GM23338 (cell line): ENCODE data around the gene HES7. TPM values are rescaled to one million over a fixed set of nuclear protein-coding genes. Genes with fewer than 3 reads are reported as not detected.
A peak's percentile ranks its signal among the peaks of the same experiment; 100 is the strongest.

ENCODE experiments used
- ATAC-seq: fragments of 200-7000 bp; cut with Tn5 transposase; 3 replicates; pipeline ENCODE4 v1.9.1; 2020
- DNase-seq: peaks from one replicate; pipeline ENCODE4 v3.0.0-alpha.2; 2015; ENCODE audit warnings: low spot score
- H2AFZ ChIP-seq: fragments of 200-600 bp; sonication (generic); 2 replicates; pipeline ENCODE4 v1.8.0; 2016; ENCODE audit warnings: antibody characterized with exemption, mild to moderate bottlenecking, moderate library complexity
- H3F3A ChIP-seq: fragments of 200-600 bp; sonication (generic); replicated peaks from 2 replicates; pipeline ENCODE4 v1.8.0; 2017; ENCODE audit warnings: antibody characterized with exemption, mixed run types, low read depth
- H3K27ac ChIP-seq: fragments of 200-600 bp; sonication (generic); 2 replicates; pipeline ENCODE4 v1.6.1; 2016; ENCODE audit warnings: low read depth
- H3K27me3 ChIP-seq: fragments of 200-600 bp; sonication (generic); 2 replicates; pipeline ENCODE4 v1.8.0; 2016; ENCODE audit warnings: mild to moderate bottlenecking, mixed run types, moderate library complexity; ENCODE audit not compliant: insufficient read depth
- H3K36me3 ChIP-seq: fragments of 200-600 bp; sonication (generic); 2 replicates; pipeline ENCODE4 v1.8.0; 2016; ENCODE audit warnings: mild to moderate bottlenecking; ENCODE audit not compliant: insufficient read depth
- H3K4me1 ChIP-seq: fragments of 200-600 bp; sonication (generic); 2 replicates; pipeline ENCODE4 v1.8.0; 2016; ENCODE audit warnings: mild to moderate bottlenecking, moderate library complexity; ENCODE audit not compliant: insufficient read depth
- H3K4me2 ChIP-seq: fragments of 200-600 bp; sonication (generic); 2 replicates; pipeline ENCODE4 v1.7.1; 2017; ENCODE audit warnings: mixed run types
- H3K4me3 ChIP-seq: fragments of 200-600 bp; sonication (generic); 2 replicates; pipeline ENCODE4 v1.6.1; 2016; ENCODE audit warnings: mixed run types
- H3K79me2 ChIP-seq: fragments of 200-600 bp; sonication (generic); replicated peaks from 2 replicates; pipeline ENCODE4 v1.8.0; 2017; ENCODE audit warnings: mild to moderate bottlenecking; ENCODE audit not compliant: insufficient read depth
- H3K9me2 ChIP-seq: fragments of 200-600 bp; sonication (generic); 2 replicates; pipeline ENCODE4 v1.8.0; 2017; ENCODE audit not compliant: insufficient read depth
- H4K20me1 ChIP-seq: fragments of 200-600 bp; sonication (generic); replicated peaks from 2 replicates; pipeline ENCODE4 v1.8.0; 2017; ENCODE audit warnings: mild to moderate bottlenecking; ENCODE audit not compliant: insufficient read depth
- H3K27ac Mint-ChIP-seq: 2 replicates; pipeline ENCODE4 v1.8.0; 2020; ENCODE audit warnings: inconsistent platforms, mild to moderate bottlenecking, moderate library complexity, mixed read lengths
- H3K27me3 Mint-ChIP-seq: 3 replicates; pipeline ENCODE4 v1.8.0; 2022; ENCODE audit warnings: low read depth, mild to moderate bottlenecking, moderate library complexity, mixed read lengths, inconsistent platforms; ENCODE audit not compliant: insufficient read depth, poor library complexity
- H3K36me3 Mint-ChIP-seq: 3 replicates; pipeline ENCODE4 v1.8.0; 2021; ENCODE audit warnings: low read depth, mild to moderate bottlenecking, inconsistent platforms, moderate library complexity, mixed read lengths
- H3K4me1 Mint-ChIP-seq: 3 replicates; pipeline ENCODE4 v1.8.0; 2020; ENCODE audit warnings: mild to moderate bottlenecking, inconsistent platforms, mixed read lengths
- H3K4me3 Mint-ChIP-seq: 3 replicates; pipeline ENCODE4 v1.8.0; 2021; ENCODE audit warnings: moderate library complexity, mild to moderate bottlenecking, inconsistent platforms, mixed read lengths
- H3K9me3 Mint-ChIP-seq: 3 replicates; pipeline ENCODE4 v1.8.0; 2020; ENCODE audit warnings: moderate library complexity, mild to moderate bottlenecking, inconsistent platforms, mixed read lengths
- CREB1 ChIP-seq: fragments of 250-450 bp; sonication (Bioruptor Pico); IDR thresholded peaks from 2 replicates; pipeline ENCODE4 v1.5.0; 2020; ENCODE audit warnings: low read depth, mild to moderate bottlenecking, moderate library complexity
- EZH2phosphoT487 ChIP-seq: fragments of 200-600 bp; sonication (generic); IDR thresholded peaks from one replicate; pipeline ENCODE4 v1.8.1; 2018; ENCODE audit warnings: antibody characterized with exemption; ENCODE audit not compliant: unreplicated experiment
- POLR2AphosphoS5 ChIP-seq: IDR thresholded peaks from 2 replicates; pipeline ENCODE4 v1.6.1; 2016; ENCODE audit warnings: antibody characterized with exemption, low read depth
- STAT1 ChIP-seq: IDR thresholded peaks from one replicate; pipeline ENCODE4 v1.6.1; 2016; ENCODE audit warnings: antibody characterized with exemption; ENCODE audit not compliant: unreplicated experiment
- polyA plus RNA-seq: library from polyadenylated mRNA; unstranded; fragments of >200 nt; fragmentation: Nextera tagmentation; extraction: Ambion mirVana; gene quantifications from 2 replicates; pipeline ENCODE4 v1.2.1, GENCODE V29; 2016
- total RNA-seq: library from RNA; depleted of rRNA; stranded (reverse); fragments of >200 nt; shearing (Covaris generic); gene quantifications from 2 replicates; pipeline ENCODE4 v1.2.3, GENCODE V29; 2014
- TF ChIP-seq, protein P1 (sequence below): IDR thresholded peaks from 2 replicates; pipeline ENCODE4 v1.6.1; 2016; ENCODE audit warnings: antibody characterized with exemption
- TF ChIP-seq, protein P2 (sequence below), 2 experiments: fragments of 200-600 bp in 1 of 2; sonication (generic) in 1 of 2; conservative IDR thresholded peaks; 2 replicates each; pipeline versions ENCODE4 v1.5.1 to v1.6.1; 2016 to 2017; ENCODE audit warnings: antibody characterized with exemption in 2 of 2, low read depth in 2 of 2, mild to moderate bottlenecking in 2 of 2, moderate library complexity in 1 of 2
- TF ChIP-seq, protein P3 (sequence below): IDR thresholded peaks from one replicate; pipeline ENCODE4 v1.6.1; 2018; ENCODE audit warnings: antibody characterized with exemption; ENCODE audit not compliant: unreplicated experiment

The HES7 gene
- total and polyA plus RNA-seq, 2 experiments from 2014 or later: 0.14 TPM; not detected in 1

DNA sequence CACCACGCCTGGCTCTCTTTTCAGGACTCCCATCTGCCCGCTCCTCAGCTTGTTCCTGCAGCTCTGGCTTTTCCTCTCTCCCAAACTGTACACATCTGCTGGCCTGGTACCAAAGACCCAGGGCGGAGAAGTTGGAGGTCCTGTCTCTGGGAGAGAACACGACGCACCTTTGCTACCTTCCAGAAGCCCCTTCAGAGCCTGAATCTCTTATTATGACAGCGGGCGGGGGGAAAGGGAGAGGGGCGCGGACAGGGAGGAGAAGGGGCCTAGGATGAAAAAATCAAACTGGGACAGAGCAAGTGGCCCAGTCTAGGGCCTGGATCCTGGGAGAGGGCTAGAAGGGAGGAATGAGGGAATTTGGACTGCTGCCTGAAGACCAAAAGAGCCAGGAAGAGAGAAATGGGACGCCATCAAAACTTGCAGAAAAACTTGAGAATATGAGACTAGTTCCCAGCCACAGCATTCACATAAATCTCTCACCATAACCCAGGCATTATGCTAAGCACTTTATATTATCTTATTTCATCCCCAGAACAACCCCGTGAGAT lies 30.8 kb upstream of the HES7 start:
- peak overlapping the region; percentile 67 for H3K4me3 ChIP-seq
- H3K27ac ChIP-seq: peak overlapping the region; percentile 83
- no peak overlapping the region for H2AFZ ChIP-seq
- DNase-seq (no peak), ATAC-seq (no peak)
- peaks cover 38% of the 10 kb centered on the region; the same call in 1 of the 2 replicates for H3F3A ChIP-seq
- no peaks in the 10 kb centered on the region for H3K9me2 ChIP-seq
- no peaks in the 10 kb centered on the region for H3K27me3 ChIP-seq
- TF ChIP-seq, protein P1, sequence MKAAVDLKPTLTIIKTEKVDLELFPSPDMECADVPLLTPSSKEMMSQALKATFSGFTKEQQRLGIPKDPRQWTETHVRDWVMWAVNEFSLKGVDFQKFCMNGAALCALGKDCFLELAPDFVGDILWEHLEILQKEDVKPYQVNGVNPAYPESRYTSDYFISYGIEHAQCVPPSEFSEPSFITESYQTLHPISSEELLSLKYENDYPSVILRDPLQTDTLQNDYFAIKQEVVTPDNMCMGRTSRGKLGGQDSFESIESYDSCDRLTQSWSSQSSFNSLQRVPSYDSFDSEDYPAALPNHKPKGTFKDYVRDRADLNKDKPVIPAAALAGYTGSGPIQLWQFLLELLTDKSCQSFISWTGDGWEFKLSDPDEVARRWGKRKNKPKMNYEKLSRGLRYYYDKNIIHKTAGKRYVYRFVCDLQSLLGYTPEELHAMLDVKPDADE: no peak
- TF ChIP-seq STAT1: no peak
- TF ChIP-seq EZH2phosphoT487: no peak
- TF ChIP-seq, protein P2, sequence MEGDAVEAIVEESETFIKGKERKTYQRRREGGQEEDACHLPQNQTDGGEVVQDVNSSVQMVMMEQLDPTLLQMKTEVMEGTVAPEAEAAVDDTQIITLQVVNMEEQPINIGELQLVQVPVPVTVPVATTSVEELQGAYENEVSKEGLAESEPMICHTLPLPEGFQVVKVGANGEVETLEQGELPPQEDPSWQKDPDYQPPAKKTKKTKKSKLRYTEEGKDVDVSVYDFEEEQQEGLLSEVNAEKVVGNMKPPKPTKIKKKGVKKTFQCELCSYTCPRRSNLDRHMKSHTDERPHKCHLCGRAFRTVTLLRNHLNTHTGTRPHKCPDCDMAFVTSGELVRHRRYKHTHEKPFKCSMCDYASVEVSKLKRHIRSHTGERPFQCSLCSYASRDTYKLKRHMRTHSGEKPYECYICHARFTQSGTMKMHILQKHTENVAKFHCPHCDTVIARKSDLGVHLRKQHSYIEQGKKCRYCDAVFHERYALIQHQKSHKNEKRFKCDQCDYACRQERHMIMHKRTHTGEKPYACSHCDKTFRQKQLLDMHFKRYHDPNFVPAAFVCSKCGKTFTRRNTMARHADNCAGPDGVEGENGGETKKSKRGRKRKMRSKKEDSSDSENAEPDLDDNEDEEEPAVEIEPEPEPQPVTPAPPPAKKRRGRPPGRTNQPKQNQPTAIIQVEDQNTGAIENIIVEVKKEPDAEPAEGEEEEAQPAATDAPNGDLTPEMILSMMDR (conservative IDR thresholded peaks at IDR 0.05; ENCODE audit: low read depth in 2 of 2): no peak
- TF ChIP-seq, protein P3, sequence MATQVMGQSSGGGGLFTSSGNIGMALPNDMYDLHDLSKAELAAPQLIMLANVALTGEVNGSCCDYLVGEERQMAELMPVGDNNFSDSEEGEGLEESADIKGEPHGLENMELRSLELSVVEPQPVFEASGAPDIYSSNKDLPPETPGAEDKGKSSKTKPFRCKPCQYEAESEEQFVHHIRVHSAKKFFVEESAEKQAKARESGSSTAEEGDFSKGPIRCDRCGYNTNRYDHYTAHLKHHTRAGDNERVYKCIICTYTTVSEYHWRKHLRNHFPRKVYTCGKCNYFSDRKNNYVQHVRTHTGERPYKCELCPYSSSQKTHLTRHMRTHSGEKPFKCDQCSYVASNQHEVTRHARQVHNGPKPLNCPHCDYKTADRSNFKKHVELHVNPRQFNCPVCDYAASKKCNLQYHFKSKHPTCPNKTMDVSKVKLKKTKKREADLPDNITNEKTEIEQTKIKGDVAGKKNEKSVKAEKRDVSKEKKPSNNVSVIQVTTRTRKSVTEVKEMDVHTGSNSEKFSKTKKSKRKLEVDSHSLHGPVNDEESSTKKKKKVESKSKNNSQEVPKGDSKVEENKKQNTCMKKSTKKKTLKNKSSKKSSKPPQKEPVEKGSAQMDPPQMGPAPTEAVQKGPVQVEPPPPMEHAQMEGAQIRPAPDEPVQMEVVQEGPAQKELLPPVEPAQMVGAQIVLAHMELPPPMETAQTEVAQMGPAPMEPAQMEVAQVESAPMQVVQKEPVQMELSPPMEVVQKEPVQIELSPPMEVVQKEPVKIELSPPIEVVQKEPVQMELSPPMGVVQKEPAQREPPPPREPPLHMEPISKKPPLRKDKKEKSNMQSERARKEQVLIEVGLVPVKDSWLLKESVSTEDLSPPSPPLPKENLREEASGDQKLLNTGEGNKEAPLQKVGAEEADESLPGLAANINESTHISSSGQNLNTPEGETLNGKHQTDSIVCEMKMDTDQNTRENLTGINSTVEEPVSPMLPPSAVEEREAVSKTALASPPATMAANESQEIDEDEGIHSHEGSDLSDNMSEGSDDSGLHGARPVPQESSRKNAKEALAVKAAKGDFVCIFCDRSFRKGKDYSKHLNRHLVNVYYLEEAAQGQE: no peak
- H3K36me3 ChIP-seq: no peaks in the 10 kb centered on the region
- H3K4me1 ChIP-seq: peaks cover 30% of the 10 kb centered on the region
- Mint-ChIP-seq H3K27me3 (peaks cover 32% of the 10 kb centered on the region), H3K9me3 (no peaks in the 10 kb centered on the region; the same call in 2 of the 3 replicates), H3K36me3 (peaks cover 11% of the 10 kb centered on the region), H3K4me1 (peaks cover 17% of the 10 kb centered on the region), H3K4me3 (no peak overlapping the region; the same call in 2 of the 3 replicates), H3K27ac (peak overlapping the region; percentile 98; the same call in 1 of the 2 replicates)
- peak overlapping the region; percentile 100 for H3K4me2 ChIP-seq
- H3K79me2 ChIP-seq: peaks cover 6% of the 10 kb centered on the region; the same call in 1 of the 2 replicates
- H4K20me1 ChIP-seq: no peaks in the 10 kb centered on the region; the same call in 1 of the 2 replicates

DNA sequence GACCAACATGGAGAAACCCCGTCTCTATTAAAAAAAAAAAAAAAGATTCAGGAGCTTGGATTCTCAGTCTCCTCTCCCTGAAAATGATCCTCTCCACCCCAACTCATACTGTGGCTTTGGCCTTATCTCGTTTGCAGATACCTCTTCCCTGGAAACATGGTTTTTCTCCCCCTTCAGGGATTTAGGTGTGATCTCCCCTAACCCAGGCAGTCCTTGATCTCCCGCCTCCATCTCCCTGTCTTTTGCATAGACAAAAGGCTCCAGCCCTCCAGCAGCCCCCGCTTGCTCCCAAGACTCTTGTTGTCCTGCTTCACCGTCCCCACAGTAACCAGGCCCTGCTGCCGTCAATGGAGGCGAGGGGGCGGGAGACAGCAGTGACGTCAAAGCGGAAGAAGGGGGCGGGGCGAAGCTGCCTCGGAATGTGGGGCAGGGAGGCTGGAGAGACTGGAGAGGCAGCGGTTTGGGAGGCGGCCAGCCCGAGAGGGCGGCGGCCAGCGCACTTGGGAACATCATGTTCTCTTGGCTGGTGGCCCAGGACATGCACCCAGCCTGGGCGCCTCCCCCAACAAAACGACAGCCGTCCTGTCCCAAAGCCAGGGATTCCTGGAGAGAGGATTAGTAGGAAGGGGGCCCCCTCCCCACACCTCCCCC lies 30.2 kb upstream of the HES7 start:
- Histone ChIP-seq H3K9me2 (no peaks in the 10 kb centered on the region), H3K4me3 (peak overlapping the region; percentile 67), H3K27ac (peak overlapping the region; percentile 83), H3K4me1 (peaks cover 30% of the 10 kb centered on the region), H3K4me2 (peak overlapping the region; percentile 100), H3F3A (peaks cover 38% of the 10 kb centered on the region; the same call in 1 of the 2 replicates), H3K27me3 (no peaks in the 10 kb centered on the region), H3K36me3 (no peaks in the 10 kb centered on the region), H3K79me2 (peaks cover 6% of the 10 kb centered on the region; the same call in 1 of the 2 replicates), H2AFZ (no peak overlapping the region), H4K20me1 (no peaks in the 10 kb centered on the region; the same call in 1 of the 2 replicates)
- Mint-ChIP-seq H3K9me3 (no peaks in the 10 kb centered on the region; the same call in 2 of the 3 replicates), H3K4me3 (no peak overlapping the region; the same call in 2 of the 3 replicates), H3K27me3 (peaks cover 32% of the 10 kb centered on the region), H3K27ac (peak overlapping the region; percentile 98), H3K36me3 (peaks cover 11% of the 10 kb centered on the region), H3K4me1 (peaks cover 17% of the 10 kb centered on the region)
- DNase-seq: peak; percentile 96
- peak; percentile 9 for ATAC-seq
- TF ChIP-seq POLR2AphosphoS5 (peak; percentile 69), CREB1 (peak; percentile 93)
